Heart left ventricle (tissue), 13 donors: Measurements from ENCODE around the gene AADACL3.

Experiments used
- POLR2A ChIP-seq, 2 donors: fragments of 450-650 bp; IDR thresholded peaks; one replicate each; pipeline ENCODE4 v1.6.1; 2017; ENCODE audit warnings: antibody characterized with exemption in 2 of 2, mild to moderate bottlenecking in 2 of 2, moderate library complexity in 2 of 2
- TF ChIP-seq, protein P1 (sequence below), 12 donors: fragments of 200-600 bp; sonication (generic) in 4 of 12; IDR thresholded peaks; one replicate each; pipeline versions ENCODE4 v1.5.0 to v1.8.0; 2018 to 2022; ENCODE audit warnings: antibody characterized with exemption in 12 of 12, mild to moderate bottlenecking in 5 of 12
- donor health status: ischemic (EF 13 %, LVEDD 7.1; RV severe dilation, severe dysfunction).
- donor health status: DM: no; HTN: yes; CAD: no.
- donor health status: DM: no; HTN: no; CAD: no.
- donor health status: ischemic (EF 25% LVEDD 6.9; RV normal size, moderate dysfunction).
- donor health status: ischemic (EF 25% LVEDD 5.7; RV mildly dilated, moderate dysfunction).
- donor health status: ischemic (EF 35%, LVEDD 5.7; RV mildly dilated, moderate dysfunction).
- donor health status: nonischemic (EF 11% LVEDD 7.7; RV severe dilation, severe dysfunction).
- donor health status: DM: yes; HTN: yes; CAD: no.
- donor health status: PGD.
- donor health status: ischemic (EF 29% LVEDD 5.4; RV normal size, mild dysfunction).
- donor health status: nonischemic (EF 23%, LVEDD 6.1; RV moderate dilation, normal function).

GRCh38 chr1:12690156-12690555 is 25.8 kb upstream of the AADACL3 start:
- TF ChIP-seq, protein P1, sequence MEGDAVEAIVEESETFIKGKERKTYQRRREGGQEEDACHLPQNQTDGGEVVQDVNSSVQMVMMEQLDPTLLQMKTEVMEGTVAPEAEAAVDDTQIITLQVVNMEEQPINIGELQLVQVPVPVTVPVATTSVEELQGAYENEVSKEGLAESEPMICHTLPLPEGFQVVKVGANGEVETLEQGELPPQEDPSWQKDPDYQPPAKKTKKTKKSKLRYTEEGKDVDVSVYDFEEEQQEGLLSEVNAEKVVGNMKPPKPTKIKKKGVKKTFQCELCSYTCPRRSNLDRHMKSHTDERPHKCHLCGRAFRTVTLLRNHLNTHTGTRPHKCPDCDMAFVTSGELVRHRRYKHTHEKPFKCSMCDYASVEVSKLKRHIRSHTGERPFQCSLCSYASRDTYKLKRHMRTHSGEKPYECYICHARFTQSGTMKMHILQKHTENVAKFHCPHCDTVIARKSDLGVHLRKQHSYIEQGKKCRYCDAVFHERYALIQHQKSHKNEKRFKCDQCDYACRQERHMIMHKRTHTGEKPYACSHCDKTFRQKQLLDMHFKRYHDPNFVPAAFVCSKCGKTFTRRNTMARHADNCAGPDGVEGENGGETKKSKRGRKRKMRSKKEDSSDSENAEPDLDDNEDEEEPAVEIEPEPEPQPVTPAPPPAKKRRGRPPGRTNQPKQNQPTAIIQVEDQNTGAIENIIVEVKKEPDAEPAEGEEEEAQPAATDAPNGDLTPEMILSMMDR (IDR thresholded peaks at IDR 0.05), result no peak
- no peak for TF ChIP-seq POLR2A (IDR thresholded peaks at IDR 0.05)
